ENCODE data around the gene STK17B. TPM values are rescaled to one million over a fixed set of nuclear protein-coding genes. Genes with fewer than 3 reads are reported as not detected.

Gene STK17B
- total and polyA plus RNA-seq, 8 donors = 1.9 to 10.9 (median 6.9) TPM

- no peaks in the 10 kb centered on the region for H3K27me3 ChIP-seq
- TF ChIP-seq CTCF (IDR thresholded peaks at IDR 0.05) = no peak
- H3K4me1 ChIP-seq = no peaks in the 10 kb centered on the region
- H3K36me3 ChIP-seq = no peaks in the 10 kb centered on the region
- intact Hi-C loops (cut with DNase I) = no loop called here
- H3K9me3 ChIP-seq = no peaks in the 10 kb centered on the region
- no peak overlapping the region for H3K27ac ChIP-seq
- 69 to 70% methylated on average over 3 of the region's 3 CpGs for WGBS, 2 donors
- ATAC-seq (no peak), FAIRE-seq (no peak), DNase-seq (no peak)
- no peak overlapping the region for H3K4me3 ChIP-seq
These were observed 15.0 kb upstream of the STK17B start for GRCh38 chr2:196186266-196186980.

GRCh38 chr2:196184921-196185320 lies 13.5 kb upstream of the STK17B start:
- no peaks in the 10 kb centered on the region for H3K9me3 ChIP-seq
- TF ChIP-seq CTCF (IDR thresholded peaks at IDR 0.05) = no peak
- ATAC-seq (no peak), DNase-seq (no peak), FAIRE-seq (no peak)
- H3K36me3 ChIP-seq = no peaks in the 10 kb centered on the region
- no peaks in the 10 kb centered on the region for H3K27me3 ChIP-seq
- no peaks in the 10 kb centered on the region for H3K4me1 ChIP-seq
- no peak overlapping the region for H3K4me3 ChIP-seq
- H3K27ac ChIP-seq = no peak overlapping the region
- WGBS, 2 donors = 72 to 88% methylated on average over 3 of the region's 3 CpGs
- intact Hi-C loops (cut with DNase I) = no loop called here

GRCh38 chr2:196183528-196184231 lies 12.3 kb upstream of the STK17B start:
- no peak for TF ChIP-seq CTCF (IDR thresholded peaks at IDR 0.05)
- H3K27me3 ChIP-seq = no peaks in the 10 kb centered on the region
- H3K4me3 ChIP-seq = no peak overlapping the region
- ATAC-seq (no peak), FAIRE-seq (no peak), DNase-seq (no peak)
- no peaks in the 10 kb centered on the region for H3K36me3 ChIP-seq
- H3K9me3 ChIP-seq = no peaks in the 10 kb centered on the region
- H3K4me1 ChIP-seq = no peaks in the 10 kb centered on the region
- no peak overlapping the region for H3K27ac ChIP-seq
- intact Hi-C loops (cut with DNase I) = no loop called here
- WGBS, 2 donors = 80 to 84% methylated on average over 5 of the region's 5 CpGs

- intact Hi-C loops (cut with DNase I) = no loop called here
- Histone ChIP-seq H3K9me3 (no peaks in the 10 kb centered on the region), H3K4me1 (no peaks in the 10 kb centered on the region), H3K36me3 (no peaks in the 10 kb centered on the region), H3K27me3 (no peaks in the 10 kb centered on the region), H3K4me3 (no peak overlapping the region), H3K27ac (no peak overlapping the region)
- FAIRE-seq (no peak), ATAC-seq (no peak), DNase-seq (no peak)
- WGBS, 2 donors = 75 to 85% methylated on average over 3 of the region's 3 CpGs
- TF ChIP-seq CTCF (IDR thresholded peaks at IDR 0.05) = no peak
These were observed 11.7 kb upstream of the STK17B start for GRCh38 chr2:196183172-196183473.

Measured in pancreas (tissue), 10 donors.